Stimulated activated CD4-positive, alpha-beta T cell treated with anti-CD3 and anti-CD28 coated beads, Interleukin-2, amount 100 ng/mL, for 48 hours (primary cell): ENCODE results near the gene ITPRID2.
"Not testable (repeated sequence)": the region's sequence is repeated elsewhere in the genome, so short reads cannot be mapped to it uniquely, and the experiment has no call there.

Source experiments
- DNase-seq, 2 donors: peaks; one replicate each; pipeline ENCODE4 v3.0.0-alpha.2; 2020

Gene ITPRID2

GRCh38 chr2:181916726-181917718, 25.5 kb downstream of the ITPRID2 start:
- DNase-seq: no peak

- no peak for DNase-seq
Observed at GRCh38 chr2:181918188-181918587, 26.7 kb downstream of the ITPRID2 start.

GRCh38 chr2:181923121-181923520, 31.6 kb downstream of the ITPRID2 start:
- no peak for DNase-seq

- DNase-seq: no peak
Observed at GRCh38 chr2:181924336-181924735, 32.8 kb downstream of the ITPRID2 start.

- DNase-seq: no peak
Observed at GRCh38 chr2:181934694-181935093, 43.2 kb downstream of the ITPRID2 start.

GRCh38 chr2:181937473-181937872, 45.9 kb downstream of the ITPRID2 start:
- no peak for DNase-seq

- no peak for DNase-seq
Observed at GRCh38 chr2:181943411-181944124, 52.0 kb downstream of the ITPRID2 start.

GRCh38 chr2:181944164-181944913, 52.8 kb downstream of the ITPRID2 start:
- DNase-seq: no peak

GRCh38 chr2:181944914-181945291, 53.4 kb downstream of the ITPRID2 start:
- no peak for DNase-seq

GRCh38 chr2:181946444-181947127, 55.1 kb downstream of the ITPRID2 start:
- DNase-seq: no peak

- no peak for DNase-seq
Observed at GRCh38 chr2:181947273-181947672, 55.7 kb downstream of the ITPRID2 start.

GRCh38 chr2:181948227-181948626, 56.7 kb downstream of the ITPRID2 start:
- DNase-seq: no peak

- DNase-seq: no peak
Observed at GRCh38 chr2:181949047-181949446, 57.5 kb downstream of the ITPRID2 start.

- no peak for DNase-seq
Observed at GRCh38 chr2:181952404-181953226, 61.1 kb downstream of the ITPRID2 start.

- DNase-seq: peak; percentile 56 to 60
Observed at GRCh38 chr2:181953881-181954537, 62.5 kb downstream of the ITPRID2 start.

GRCh38 chr2:181954538-181954883, 63.0 kb downstream of the ITPRID2 start:
- DNase-seq: no peak

GRCh38 chr2:181955010-181955409, 63.5 kb downstream of the ITPRID2 start:
- no peak for DNase-seq

GRCh38 chr2:181955866-181956265, 64.3 kb downstream of the ITPRID2 start:
- not testable (repeated sequence) for DNase-seq

- no peak for DNase-seq
Observed at GRCh38 chr2:181957668-181958067, 66.1 kb downstream of the ITPRID2 start.

- DNase-seq: no peak
Observed at GRCh38 chr2:181958726-181959125, 67.2 kb downstream of the ITPRID2 start.

- no peak for DNase-seq
Observed at GRCh38 chr2:181959508-181959907, 68.0 kb downstream of the ITPRID2 start.
